Adrenal gland (tissue), 5 donors: Measurements from ENCODE around the gene SLC2A4.

Source experiments
- POLR2A ChIP-seq, 2 donors: fragments of 450-650 bp; IDR thresholded peaks; one replicate each; pipeline ENCODE4 v1.6.1; 2017; ENCODE audit warnings: antibody characterized with exemption in 2 of 2, mild to moderate bottlenecking in 2 of 2, moderate library complexity in 1 of 2
- TF ChIP-seq, protein P1 (sequence below), 6 experiments: fragments of 450-650 bp in 4 of 6; fragments of 200-600 bp in 2 of 6; sonication (generic) in 1 of 6; IDR thresholded peaks; 1 replicate in 5 of 6; 2 replicates in 1 of 6; pipeline versions ENCODE4 v1.5.1 to v1.8.0; 2016 to 2021; ENCODE audit warnings: antibody characterized with exemption in 6 of 6, mild to moderate bottlenecking in 2 of 6, moderate library complexity in 1 of 6
- donor health status: DM: no; HTN: no; CAD: no.

DNA sequence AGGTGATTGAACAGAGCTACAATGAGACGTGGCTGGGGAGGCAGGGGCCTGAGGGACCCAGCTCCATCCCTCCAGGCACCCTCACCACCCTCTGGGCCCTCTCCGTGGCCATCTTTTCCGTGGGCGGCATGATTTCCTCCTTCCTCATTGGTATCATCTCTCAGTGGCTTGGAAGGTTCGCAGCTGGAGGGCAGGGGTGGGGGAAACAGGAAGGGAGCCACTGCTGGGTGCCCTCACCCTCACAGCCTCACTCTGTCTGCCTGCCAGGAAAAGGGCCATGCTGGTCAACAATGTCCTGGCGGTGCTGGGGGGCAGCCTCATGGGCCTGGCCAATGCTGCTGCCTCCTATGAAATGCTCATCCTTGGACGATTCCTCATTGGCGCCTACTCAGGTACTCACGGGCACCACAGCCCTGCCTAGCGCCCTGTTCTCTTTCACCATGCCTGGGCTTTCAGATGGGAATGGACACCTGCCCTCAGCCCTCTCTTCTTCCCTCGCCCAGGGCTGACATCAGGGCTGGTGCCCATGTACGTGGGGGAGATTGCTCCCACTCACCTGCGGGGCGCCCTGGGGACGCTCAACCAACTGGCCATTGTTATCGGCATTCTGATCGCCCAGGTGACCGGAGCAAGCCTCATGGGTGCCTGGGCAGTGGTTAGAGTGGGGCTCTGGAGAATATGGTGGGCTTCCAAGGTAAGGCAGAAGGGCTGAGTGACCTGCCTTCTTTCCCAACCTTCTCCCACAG is 2.1 kb downstream of the SLC2A4 start:
- no peak for TF ChIP-seq POLR2A (IDR thresholded peaks at IDR 0.05)
- TF ChIP-seq, protein P1, sequence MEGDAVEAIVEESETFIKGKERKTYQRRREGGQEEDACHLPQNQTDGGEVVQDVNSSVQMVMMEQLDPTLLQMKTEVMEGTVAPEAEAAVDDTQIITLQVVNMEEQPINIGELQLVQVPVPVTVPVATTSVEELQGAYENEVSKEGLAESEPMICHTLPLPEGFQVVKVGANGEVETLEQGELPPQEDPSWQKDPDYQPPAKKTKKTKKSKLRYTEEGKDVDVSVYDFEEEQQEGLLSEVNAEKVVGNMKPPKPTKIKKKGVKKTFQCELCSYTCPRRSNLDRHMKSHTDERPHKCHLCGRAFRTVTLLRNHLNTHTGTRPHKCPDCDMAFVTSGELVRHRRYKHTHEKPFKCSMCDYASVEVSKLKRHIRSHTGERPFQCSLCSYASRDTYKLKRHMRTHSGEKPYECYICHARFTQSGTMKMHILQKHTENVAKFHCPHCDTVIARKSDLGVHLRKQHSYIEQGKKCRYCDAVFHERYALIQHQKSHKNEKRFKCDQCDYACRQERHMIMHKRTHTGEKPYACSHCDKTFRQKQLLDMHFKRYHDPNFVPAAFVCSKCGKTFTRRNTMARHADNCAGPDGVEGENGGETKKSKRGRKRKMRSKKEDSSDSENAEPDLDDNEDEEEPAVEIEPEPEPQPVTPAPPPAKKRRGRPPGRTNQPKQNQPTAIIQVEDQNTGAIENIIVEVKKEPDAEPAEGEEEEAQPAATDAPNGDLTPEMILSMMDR (IDR thresholded peaks at IDR 0.05), result no peak
